ENCODE measurements around the gene CBFA2T3.

Gene CBFA2T3

DNA sequence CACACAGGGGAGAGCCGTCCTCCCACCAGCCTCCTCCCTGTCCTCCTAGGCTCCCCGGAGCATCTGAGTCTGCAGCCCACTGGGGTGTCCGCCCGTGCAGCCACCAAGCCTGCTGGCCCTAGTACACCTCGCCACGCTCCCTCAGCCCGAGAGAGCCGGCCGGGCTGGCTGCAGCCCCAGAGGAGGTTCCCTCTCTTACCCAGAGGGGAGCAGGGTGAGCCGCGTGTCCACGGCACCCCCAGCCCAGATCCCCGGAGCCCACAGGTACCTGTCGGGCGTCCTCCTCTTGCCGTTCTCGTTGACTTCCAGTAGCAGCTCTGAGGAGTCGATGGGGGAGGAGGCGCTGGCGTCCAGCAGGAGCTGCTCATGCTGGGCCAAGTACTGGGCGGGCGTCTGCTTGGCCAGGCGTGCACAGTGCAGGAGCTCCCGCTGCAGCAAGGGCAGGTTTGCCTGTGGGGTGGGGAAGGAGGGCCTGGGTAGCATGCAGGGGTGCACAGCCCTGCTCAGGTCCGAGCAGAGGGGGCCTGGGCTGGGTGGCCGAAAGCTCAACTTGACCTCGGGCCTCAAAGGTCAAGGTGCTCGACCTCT lies 91.2 kb downstream of the CBFA2T3 start:
- DNase-seq: no peak

DNA sequence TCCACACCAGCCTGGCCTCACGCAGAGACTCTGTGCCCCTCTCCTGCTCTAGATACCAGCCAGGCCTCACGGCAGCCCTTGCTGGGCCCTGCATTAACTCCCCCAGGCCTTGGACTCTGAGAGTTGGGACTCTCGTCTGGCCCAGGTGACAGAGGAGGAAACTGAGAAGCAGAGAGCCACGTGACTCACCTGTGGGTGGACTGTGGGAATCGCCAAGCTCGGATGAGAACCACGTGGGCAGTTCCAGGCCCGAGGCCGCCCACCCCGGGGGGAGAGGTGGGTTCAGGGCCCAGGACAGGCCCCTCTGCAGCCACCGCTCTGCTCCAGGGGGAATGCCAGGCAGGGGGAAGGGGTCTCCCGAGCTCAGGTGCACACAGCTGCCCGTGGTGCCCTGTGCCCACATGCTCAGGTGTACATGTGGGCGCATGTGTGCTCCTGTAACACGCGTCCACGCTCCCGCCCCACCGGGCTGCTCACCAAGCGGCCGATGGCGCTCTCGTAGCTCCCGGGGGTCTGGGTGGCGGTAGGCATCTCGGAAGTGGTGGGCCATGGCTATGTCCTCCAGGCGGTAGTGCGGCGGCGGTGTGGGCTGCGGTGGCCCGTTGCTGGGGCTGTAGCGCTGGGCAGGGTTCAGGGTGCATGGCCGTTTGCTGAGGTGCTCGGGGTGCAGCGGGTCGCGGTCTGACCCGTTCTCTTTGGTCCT lies 92.3 kb downstream of the CBFA2T3 start:
- DNase-seq: no peak

- no peak for DNase-seq
These were observed 93.1 kb downstream of the CBFA2T3 start for GRCh38 chr16:88883946-88884345.

DNA sequence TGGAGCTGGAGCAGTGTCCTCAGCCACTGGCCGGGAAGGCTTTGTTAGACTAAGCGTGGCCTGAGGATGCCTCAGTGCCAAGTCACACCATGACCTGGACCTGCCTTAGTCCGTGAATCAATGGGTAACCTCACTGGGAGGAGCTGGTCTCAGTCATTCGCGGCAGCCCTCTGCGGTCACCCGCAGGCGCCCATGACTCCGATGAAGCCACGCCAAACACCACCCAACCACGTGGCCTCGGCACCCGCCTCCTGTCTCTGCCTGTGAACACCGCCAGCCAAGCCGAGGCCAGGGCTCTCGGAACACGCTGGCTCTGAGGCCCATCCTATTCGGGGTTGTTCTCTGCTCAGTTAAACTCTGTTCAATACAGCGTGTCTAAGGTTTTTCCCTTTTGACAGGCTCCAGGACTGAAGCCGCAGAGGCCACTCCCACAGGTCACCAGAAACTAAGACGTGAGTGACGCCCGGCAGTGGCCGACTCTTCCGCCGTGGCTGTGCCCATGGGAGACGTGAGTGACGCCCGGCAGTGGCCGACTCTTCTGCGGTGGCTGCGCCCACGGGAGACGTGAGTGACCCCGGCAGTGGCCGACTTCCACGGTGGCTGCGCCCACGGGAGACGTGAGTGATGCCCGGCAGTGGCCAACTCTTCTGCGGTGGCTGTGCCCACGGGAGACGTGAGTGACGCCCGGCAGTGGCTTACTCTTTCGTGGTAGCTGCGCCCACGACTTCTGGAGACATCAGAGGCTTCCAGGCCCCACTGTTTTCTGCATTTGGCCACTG lies 93.7 kb downstream of the CBFA2T3 start:
- DNase-seq: no peak

DNA sequence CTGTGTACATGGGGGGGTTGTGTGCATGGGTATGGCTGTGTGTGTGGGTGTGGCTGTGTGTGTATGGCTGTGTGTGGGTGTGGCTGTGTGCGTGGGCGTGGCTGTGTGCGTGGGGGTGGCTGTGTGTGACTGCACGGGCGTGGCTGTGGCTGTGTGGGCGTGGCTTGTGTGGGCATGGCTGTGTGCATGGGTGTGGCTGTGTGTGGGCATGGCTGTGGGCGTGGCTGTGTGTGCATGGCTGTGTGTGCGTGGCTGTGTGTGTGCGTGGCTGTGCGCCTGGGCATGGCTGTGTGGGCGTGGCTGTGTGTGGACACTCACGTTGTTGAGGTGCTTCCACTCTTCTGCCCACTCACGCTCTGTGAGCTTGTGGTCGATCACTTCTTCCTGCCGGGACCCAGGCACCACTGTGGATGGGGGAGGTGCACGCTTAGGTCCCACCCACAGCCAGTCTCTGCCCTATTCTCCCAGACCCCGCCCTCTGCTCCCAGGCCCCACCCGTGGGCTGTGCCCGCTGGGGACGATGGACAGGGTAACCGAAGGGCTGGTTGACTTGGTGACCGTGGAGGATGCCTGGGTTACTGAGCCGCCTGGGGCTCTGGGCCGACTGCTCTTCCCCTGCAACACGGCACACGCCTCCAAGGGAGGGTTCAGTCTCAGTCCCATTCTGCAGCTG lies 94.5 kb downstream of the CBFA2T3 start:
- no peak for DNase-seq

DNA sequence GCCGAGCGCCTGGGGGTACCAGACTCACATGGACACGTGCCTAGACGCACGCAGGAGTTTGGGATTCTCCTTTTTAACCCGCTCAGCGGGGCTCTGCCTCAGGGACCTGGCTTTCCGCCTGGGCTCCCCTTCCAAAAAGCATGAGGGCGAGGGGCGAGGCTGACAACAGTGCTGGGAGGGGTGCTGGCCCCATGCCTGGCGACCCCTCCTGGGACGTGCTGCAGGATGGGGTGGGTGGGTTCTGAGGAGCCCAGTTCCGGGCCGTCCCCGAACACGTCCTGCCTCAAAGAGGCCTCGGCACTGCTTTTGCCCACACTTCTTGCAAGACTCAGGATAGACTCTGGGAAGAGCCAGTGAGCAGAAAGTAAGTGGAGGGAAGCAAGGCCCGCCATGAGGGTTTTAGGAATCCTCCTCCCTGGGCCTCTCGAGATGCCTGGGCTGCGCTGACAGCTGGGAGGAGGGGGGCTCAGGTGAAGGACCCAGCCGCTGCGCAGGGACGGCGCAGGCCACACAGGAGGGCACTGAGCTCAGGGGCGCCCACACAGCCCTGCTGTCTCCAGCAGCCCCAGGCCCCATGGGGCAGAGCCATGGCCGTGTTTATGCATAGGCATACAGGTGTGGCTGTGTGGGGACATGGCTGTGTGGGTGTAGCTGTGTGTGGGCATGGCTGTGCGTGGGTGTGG lies 95.2 kb downstream of the CBFA2T3 start:
- no peak for DNase-seq

- DNase-seq: no peak
These were observed 95.9 kb downstream of the CBFA2T3 start for GRCh38 chr16:88881007-88881615.

- no peak for DNase-seq
These were observed 96.6 kb downstream of the CBFA2T3 start for GRCh38 chr16:88880226-88881006.

DNA sequence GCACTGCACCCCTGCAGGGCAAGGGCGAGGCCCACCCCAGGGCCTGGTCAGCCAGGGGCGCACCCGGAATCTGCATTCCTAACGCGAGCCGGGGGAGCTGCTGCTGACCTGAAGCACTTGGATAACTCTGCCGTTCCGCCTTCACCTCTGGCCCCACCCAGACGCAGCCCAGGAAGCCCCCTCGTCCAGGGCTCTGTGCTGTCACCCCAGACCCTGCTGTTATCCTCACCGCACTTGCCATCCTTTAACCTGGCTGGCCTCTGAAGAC lies 97.3 kb downstream of the CBFA2T3 start:
- DNase-seq: no peak

- no peak for DNase-seq
These were observed 97.8 kb downstream of the CBFA2T3 start for GRCh38 chr16:88878967-88879787.

- no peak for DNase-seq
These were observed 98.7 kb downstream of the CBFA2T3 start for GRCh38 chr16:88878356-88878755.

GRCh38 chr16:88877564-88878289 lies 99.3 kb downstream of the CBFA2T3 start:
- DNase-seq: no peak

DNA sequence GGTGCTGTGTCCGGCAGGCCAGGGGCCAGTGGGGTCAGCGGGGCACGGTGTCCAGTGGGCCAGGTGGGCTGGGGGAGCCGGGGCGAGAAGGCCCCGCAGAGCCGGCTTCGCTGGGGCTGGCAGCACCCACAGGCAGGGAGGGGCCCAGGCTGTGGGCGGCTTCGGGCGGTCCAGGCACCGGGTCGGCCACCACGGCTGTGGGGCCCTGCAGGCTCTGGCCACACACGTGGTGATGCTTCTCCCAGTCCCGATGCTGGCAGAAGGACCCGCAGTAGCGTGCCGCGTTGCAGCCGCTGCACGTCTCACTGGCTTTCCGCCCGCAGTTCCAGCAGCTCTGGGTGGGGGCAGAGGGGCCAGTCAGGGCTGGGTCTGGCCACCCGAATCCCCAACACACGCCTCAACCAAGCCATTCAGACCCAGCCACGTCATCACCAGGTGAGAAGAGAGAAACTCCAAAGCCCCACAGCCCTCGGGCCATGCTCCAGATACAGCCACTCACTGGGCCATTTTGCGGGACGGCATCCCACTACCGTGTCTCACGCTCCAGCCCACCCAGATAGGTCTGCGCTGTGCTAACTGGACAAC lies 100.0 kb downstream of the CBFA2T3 start:
- no peak for DNase-seq

DNA sequence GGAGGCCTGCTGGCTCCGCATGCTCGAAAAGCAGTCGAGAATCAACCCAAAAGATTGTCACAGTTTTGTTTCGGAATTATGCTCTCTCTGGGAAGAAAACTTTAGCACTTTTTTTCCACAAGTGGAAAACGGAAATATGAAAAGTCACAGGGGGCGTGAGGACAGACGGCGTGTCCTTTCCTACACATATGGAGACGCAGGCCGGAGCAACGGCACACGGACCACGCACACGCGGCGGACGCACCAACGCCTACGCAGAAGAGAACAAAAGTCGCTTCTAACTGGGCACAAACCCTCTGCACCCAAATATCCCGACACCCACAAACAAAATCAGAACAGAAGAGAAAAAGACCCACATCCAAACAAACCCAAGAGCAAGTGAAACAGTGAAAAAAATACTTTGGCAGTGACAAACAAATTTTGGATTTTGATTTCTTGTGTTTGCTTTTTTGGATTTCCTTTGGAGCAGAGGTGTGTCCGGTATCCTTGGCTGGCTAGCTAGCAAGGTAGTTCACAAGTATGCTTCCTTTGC lies 101.2 kb downstream of the CBFA2T3 start:
- DNase-seq: no peak

GRCh38 chr16:88874938-88875599 lies 101.9 kb downstream of the CBFA2T3 start:
- DNase-seq: no peak

GRCh38 chr16:88872650-88873331 lies 104.2 kb downstream of the CBFA2T3 start:
- DNase-seq: no peak

DNA sequence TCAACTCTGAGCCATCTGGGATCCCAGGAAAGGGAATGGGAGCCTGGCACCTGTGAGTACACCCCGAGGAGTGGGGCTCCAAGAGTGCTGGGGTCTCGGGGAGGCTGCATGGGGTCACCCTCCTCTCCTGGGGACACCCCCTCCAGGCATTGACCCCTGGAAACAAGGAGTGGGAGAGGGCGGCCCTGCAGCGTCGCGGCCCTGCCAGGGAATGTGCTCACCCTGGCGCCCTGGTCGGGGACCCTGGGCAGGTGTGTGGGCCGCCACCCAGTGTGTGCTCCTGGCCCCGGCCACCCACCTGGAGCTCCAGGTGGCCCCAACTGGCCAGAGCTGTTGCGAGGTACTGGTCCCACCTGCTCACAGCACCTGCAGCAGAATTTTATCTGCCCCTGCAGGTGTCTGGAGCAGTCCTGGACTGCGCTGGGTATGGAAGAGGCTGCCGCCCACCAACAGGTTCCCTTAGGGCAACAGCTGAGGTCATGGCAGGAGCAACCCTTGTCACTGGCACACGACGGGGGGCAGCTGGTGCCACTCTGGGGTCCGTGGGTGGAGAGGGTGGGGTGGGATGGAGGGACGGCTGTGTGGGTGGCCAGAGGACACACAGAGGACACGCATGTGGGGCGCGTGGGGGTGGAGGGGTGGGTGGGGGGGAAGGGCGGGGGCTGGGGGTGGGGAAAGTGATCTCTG lies 105.1 kb downstream of the CBFA2T3 start:
- DNase-seq: no peak

GRCh38 chr16:88871349-88871702 lies 105.7 kb downstream of the CBFA2T3 start:
- no peak for DNase-seq
